Lower leg skin (tissue), 4 donors: ENCODE measurements around the gene AAGAB. TPM values are rescaled to one million over a fixed set of nuclear protein-coding genes. Genes with fewer than 3 reads are reported as not detected.

Experiments
- DNase-seq, 2 donors: peaks; one replicate each; pipeline ENCODE4 v3.0.0-alpha.2; 2019; ENCODE audit warnings: low spot score in 2 of 2
- H3K4me3 ChIP-seq: fragments of 200-600 bp; sonication (generic); 2 replicates; pipeline ENCODE4 v1.5.1; 2017; ENCODE audit warnings: mild to moderate bottlenecking, low read depth; ENCODE audit not compliant: poor library complexity, severe bottlenecking
- POLR2A ChIP-seq, 2 donors: fragments of 450-650 bp; IDR thresholded peaks; one replicate each; pipeline ENCODE4 v1.6.1; 2016 to 2017; ENCODE audit warnings: antibody characterized with exemption in 2 of 2, mild to moderate bottlenecking in 1 of 2, moderate library complexity in 1 of 2
- WGBS, 2 donors: methylation state at CpG; one replicate each; pipeline ENCODE4 v1.1.5; 2018; 5-methylcytosine and 5-hydroxymethylcytosine counted together
- intact Hi-C: fragments of 100-400 bp; cut with DNase I; formaldehyde crosslinking; loops from one replicate; pipeline ENCODE4 v1.15.0; 2023; ENCODE audit warnings: low total_unique reads
- total RNA-seq, 4 donors: library from RNA; depleted of rRNA; stranded (reverse); fragments of >200 nt; gene quantifications; one replicate each; pipeline ENCODE4 v1.1.0, GENCODE V29; 2016
- TF ChIP-seq, protein P1 (sequence below), 3 donors: fragments of 450-650 bp; IDR thresholded peaks; one replicate each; pipeline ENCODE4 v1.5.1; 2016; ENCODE audit warnings: antibody characterized with exemption in 3 of 3, mild to moderate bottlenecking in 3 of 3, moderate library complexity in 2 of 3

The AAGAB gene
- total RNA-seq, 4 donors from 2014 or later = 11.3 to 23.4 (median 17.5) TPM

- peak; percentile 74 to 91 for DNase-seq
- intact Hi-C loops = no loop called here
- 29 to 31% methylated on average over 6 of the region's 6 CpGs for WGBS, 2 donors
- no peak for TF ChIP-seq POLR2A (IDR thresholded peaks at IDR 0.05)
- TF ChIP-seq, protein P1, sequence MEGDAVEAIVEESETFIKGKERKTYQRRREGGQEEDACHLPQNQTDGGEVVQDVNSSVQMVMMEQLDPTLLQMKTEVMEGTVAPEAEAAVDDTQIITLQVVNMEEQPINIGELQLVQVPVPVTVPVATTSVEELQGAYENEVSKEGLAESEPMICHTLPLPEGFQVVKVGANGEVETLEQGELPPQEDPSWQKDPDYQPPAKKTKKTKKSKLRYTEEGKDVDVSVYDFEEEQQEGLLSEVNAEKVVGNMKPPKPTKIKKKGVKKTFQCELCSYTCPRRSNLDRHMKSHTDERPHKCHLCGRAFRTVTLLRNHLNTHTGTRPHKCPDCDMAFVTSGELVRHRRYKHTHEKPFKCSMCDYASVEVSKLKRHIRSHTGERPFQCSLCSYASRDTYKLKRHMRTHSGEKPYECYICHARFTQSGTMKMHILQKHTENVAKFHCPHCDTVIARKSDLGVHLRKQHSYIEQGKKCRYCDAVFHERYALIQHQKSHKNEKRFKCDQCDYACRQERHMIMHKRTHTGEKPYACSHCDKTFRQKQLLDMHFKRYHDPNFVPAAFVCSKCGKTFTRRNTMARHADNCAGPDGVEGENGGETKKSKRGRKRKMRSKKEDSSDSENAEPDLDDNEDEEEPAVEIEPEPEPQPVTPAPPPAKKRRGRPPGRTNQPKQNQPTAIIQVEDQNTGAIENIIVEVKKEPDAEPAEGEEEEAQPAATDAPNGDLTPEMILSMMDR (IDR thresholded peaks at IDR 0.05) = no peak
- H3K4me3 ChIP-seq = no peak overlapping the region
Observed at GRCh38 chr15:67186226-67186649, 68.2 kb downstream of the AAGAB start.

GRCh38 chr15:67185621-67186225 lies 68.7 kb downstream of the AAGAB start:
- H3K4me3 ChIP-seq = no peak overlapping the region
- intact Hi-C loops = no loop called here
- DNase-seq = peak in 1 of 2 donors; percentile 83
- WGBS, 2 donors = 59 to 62% methylated on average over 9 of the region's 9 CpGs
- TF ChIP-seq, protein P1 (IDR thresholded peaks at IDR 0.05) = no peak
- no peak for TF ChIP-seq POLR2A (IDR thresholded peaks at IDR 0.05)

- TF ChIP-seq POLR2A (IDR thresholded peaks at IDR 0.05) = no peak
- TF ChIP-seq, protein P1 (IDR thresholded peaks at IDR 0.05) = no peak
- H3K4me3 ChIP-seq = no peak overlapping the region
- intact Hi-C loops = no loop called here
- DNase-seq = peak in 1 of 2 donors; percentile 78
- 72 to 79% methylated on average over 6 of the region's 6 CpGs for WGBS, 2 donors
Observed at GRCh38 chr15:67185051-67185450, 69.4 kb downstream of the AAGAB start.

- peak; percentile 12 to 85 for DNase-seq
- 84 to 85% methylated on average over 18 of the region's 18 CpGs for WGBS, 2 donors
- TF ChIP-seq, protein P1 (IDR thresholded peaks at IDR 0.05) = no peak
- TF ChIP-seq POLR2A (IDR thresholded peaks at IDR 0.05) = no peak
- no peak overlapping the region for H3K4me3 ChIP-seq
- intact Hi-C loops = no loop called here
Observed at GRCh38 chr15:67184208-67184925, 70.1 kb downstream of the AAGAB start.

DNA sequence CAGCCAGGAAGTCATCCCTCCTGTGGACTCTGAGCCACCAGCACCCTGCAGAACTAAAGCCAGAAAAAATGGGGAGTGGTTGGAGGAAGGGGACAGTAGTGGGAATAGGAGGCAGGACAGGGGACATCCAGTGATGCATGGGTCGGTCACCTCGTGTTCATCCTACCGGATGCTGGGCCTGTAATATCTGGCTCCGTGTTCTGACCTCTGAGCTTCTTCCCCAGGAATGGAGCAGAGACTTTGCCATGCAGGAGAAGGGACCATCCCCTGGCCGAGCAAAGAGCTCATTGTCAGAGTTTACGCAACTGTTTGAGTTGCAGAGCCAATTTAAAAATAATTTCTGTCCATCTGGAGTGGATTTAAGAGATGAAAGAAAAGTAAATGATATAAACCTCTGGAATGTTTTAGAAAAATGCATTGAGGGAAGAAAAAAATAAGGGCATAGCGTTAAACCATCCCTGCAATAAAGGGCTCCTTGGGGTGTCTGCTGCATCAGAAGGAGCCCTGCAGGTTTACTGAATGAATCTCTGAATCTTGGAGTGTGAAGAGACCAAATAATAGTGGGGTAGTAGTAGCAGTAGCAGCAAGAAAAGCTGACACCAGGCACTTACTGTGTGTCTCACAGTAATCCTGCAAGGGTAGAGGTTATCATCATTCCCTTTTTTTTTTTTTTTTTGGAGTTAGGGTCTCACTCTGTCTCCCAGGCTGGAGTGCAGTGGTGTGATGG lies 70.9 kb downstream of the AAGAB start:
- 58 to 71% methylated on average over 7 of the region's 7 CpGs for WGBS, 2 donors
- intact Hi-C loops = no loop called here
- no peak overlapping the region for H3K4me3 ChIP-seq
- TF ChIP-seq POLR2A (IDR thresholded peaks at IDR 0.05) = no peak
- TF ChIP-seq, protein P1 (IDR thresholded peaks at IDR 0.05) = no peak
- peak in 1 of 2 donors; percentile 89 for DNase-seq
